Activated T-helper 17 cell treated with anti-CD3 and anti-CD28 coated beads, Interleukin-2, amount 50 U/mL, for 72 hours (primary cell): Measurements from ENCODE around the gene DNAJC9. TPM values are rescaled to one million over a fixed set of nuclear protein-coding genes. Genes with fewer than 3 reads are reported as not detected.
"Not testable (repeated sequence)": the region's sequence is repeated elsewhere in the genome, so short reads cannot be mapped to it uniquely, and the experiment has no call there.

Source experiments
- ATAC-seq: fragments of 150-1000 bp; cut with Tn5 transposase; replicated peaks from 2 replicates; pipeline ENCODE4 v1.10.0; 2021; ENCODE audit warnings: mild to moderate bottlenecking, moderate library complexity
- H3K27ac Mint-ChIP-seq: one replicate; pipeline ENCODE4 v1.8.0; 2022; ENCODE audit warnings: mixed read lengths
- H3K27me3 Mint-ChIP-seq: one replicate; pipeline ENCODE4 v1.8.0; 2022; ENCODE audit warnings: mixed read lengths
- H3K36me3 Mint-ChIP-seq: one replicate; pipeline ENCODE4 v1.8.0; 2022; ENCODE audit warnings: low read depth, mild to moderate bottlenecking, mixed read lengths
- H3K4me1 Mint-ChIP-seq: one replicate; pipeline ENCODE4 v1.8.0; 2022; ENCODE audit warnings: mixed read lengths
- H3K4me3 Mint-ChIP-seq: one replicate; pipeline ENCODE4 v1.8.0; 2022; ENCODE audit warnings: mild to moderate bottlenecking, mixed read lengths
- H3K9me3 Mint-ChIP-seq: one replicate; pipeline ENCODE4 v1.8.0; 2022; ENCODE audit warnings: mixed read lengths
- total RNA-seq, 2 donors: library from RNA; stranded (reverse); gene quantifications; one replicate each; pipeline ENCODE4 v1.2.3, GENCODE V29; 2022

The DNAJC9 gene
- total RNA-seq = 10 to 100 TPM; 43.5 to 68.1 TPM

GRCh38 chr10:73246646-73247508 lies at the start of gene DNAJC9:
DNAJC9 (minus strand) TSS chr10:73247255; CDS start chr10:73247189, 66 bp downstream.
- peak within 1 kb of the TSS; percentile 96 for H3K4me3 Mint-ChIP-seq
- peaks cover 100% of the 10 kb centered on the region for H3K36me3 Mint-ChIP-seq
- H3K27ac Mint-ChIP-seq = peak within 1 kb of the TSS; percentile 88
- peak; percentile 92 for ATAC-seq
- no peaks in the 10 kb centered on the region for H3K27me3 Mint-ChIP-seq
- peaks cover 26% of the 10 kb centered on the region for H3K4me1 Mint-ChIP-seq
- no peaks in the 10 kb centered on the region for H3K9me3 Mint-ChIP-seq

- no peaks in the 10 kb centered on the region for H3K27me3 Mint-ChIP-seq
- H3K9me3 Mint-ChIP-seq = no peaks in the 10 kb centered on the region
- H3K4me3 Mint-ChIP-seq = no peak overlapping the region
- no peak overlapping the region for H3K27ac Mint-ChIP-seq
- no peaks in the 10 kb centered on the region for H3K36me3 Mint-ChIP-seq
- no peak for ATAC-seq
- H3K4me1 Mint-ChIP-seq = no peaks in the 10 kb centered on the region
Measured at GRCh38 chr10:73293461-73293860, 46.4 kb upstream of the DNAJC9 start.

DNA sequence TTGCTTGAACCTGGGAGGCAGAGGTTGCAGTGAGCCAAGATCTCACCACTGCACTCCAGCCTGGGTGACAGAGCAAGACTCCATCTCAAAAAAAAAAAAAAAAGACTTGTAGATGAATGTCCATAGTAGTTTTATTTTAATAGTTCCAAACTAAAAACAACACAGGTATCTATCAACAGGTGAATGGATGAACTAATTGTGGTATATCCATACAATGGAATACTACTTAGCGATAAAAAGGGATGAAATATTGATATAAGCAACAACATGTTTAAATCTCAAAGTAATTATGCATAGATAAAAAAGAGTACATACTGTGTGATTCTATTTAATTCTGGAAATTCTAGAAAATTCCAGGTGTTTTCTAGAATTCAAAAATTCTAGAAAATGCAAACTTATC lies 42.9 kb upstream of the DNAJC9 start:
- no peak overlapping the region for H3K4me3 Mint-ChIP-seq
- H3K27ac Mint-ChIP-seq = no peak overlapping the region
- no peak for ATAC-seq
- no peaks in the 10 kb centered on the region for H3K4me1 Mint-ChIP-seq
- no peaks in the 10 kb centered on the region for H3K9me3 Mint-ChIP-seq
- H3K27me3 Mint-ChIP-seq = no peaks in the 10 kb centered on the region
- H3K36me3 Mint-ChIP-seq = no peaks in the 10 kb centered on the region

DNA sequence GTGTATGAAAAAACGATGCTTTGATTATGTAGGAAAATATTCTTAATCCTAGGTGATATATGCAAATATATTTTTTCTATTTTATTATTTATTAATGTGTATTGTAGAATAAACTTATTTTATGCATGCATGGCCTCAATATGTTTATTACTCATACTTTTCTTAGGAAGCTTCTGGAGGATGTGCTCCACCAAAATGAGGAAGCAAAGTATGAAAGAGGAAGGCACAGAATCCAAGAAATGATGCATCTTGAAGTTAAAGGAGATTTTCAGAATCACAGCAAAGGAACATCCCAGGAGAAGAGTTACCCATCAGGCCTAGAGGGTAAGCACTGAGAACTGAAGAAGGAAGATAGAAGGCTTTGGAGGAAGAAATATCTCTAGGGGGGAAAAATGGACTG lies 40.4 kb upstream of the DNAJC9 start:
- Mint-ChIP-seq H3K4me1 (no peaks in the 10 kb centered on the region), H3K27me3 (no peaks in the 10 kb centered on the region), H3K4me3 (no peak overlapping the region), H3K36me3 (no peaks in the 10 kb centered on the region), H3K9me3 (no peaks in the 10 kb centered on the region), H3K27ac (no peak overlapping the region)
- no peak for ATAC-seq

DNA sequence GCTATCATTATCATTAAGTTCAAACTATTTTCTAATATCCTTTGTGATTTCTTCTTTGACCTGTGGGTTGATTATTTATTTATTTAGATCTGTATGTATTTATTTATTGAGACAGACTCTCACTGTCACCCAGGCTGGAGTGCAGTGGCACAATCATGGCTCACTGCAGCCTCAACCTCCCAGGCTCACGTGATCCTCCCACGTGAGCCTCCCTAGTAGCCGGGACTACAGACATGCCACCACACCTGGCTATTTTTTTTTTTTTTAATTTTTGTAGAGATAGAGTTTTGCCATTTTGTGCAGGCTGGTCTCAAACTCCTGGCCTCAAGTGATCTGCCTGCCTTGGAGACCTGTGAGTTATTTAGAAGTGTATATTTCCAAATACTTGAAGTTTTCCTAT lies 34.0 kb upstream of the DNAJC9 start:
- no peak overlapping the region for H3K27ac Mint-ChIP-seq
- H3K4me3 Mint-ChIP-seq = no peak overlapping the region
- no peaks in the 10 kb centered on the region for H3K27me3 Mint-ChIP-seq
- no peaks in the 10 kb centered on the region for H3K36me3 Mint-ChIP-seq
- H3K4me1 Mint-ChIP-seq = no peaks in the 10 kb centered on the region
- ATAC-seq = no peak
- H3K9me3 Mint-ChIP-seq = no peaks in the 10 kb centered on the region

DNA sequence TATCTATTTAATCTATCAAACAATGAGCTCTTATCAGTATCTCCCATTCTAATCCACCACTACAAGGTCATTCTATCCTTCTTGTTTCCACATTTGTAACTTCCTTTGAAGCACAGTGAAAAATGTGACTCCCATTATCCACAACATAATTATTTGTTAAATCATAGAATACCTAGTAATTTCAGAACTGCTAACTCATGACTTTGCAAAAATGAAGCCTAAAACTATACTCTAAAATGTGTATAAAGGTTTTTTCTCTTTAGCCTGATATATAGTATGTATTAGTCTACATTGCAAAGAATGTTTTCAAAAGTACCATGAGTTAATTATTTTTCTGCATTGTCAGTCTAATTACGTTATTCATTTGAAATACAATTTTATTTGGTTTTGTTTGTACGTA lies 17.4 kb upstream of the DNAJC9 start:
- Mint-ChIP-seq H3K4me3 (no peak overlapping the region), H3K9me3 (no peaks in the 10 kb centered on the region), H3K4me1 (no peaks in the 10 kb centered on the region), H3K27ac (no peak overlapping the region), H3K36me3 (no peaks in the 10 kb centered on the region), H3K27me3 (no peaks in the 10 kb centered on the region)
- no peak for ATAC-seq

GRCh38 chr10:73263693-73264347 lies 16.8 kb upstream of the DNAJC9 start:
- no peak overlapping the region for H3K27ac Mint-ChIP-seq
- H3K36me3 Mint-ChIP-seq = no peaks in the 10 kb centered on the region
- no peak for ATAC-seq
- no peaks in the 10 kb centered on the region for H3K27me3 Mint-ChIP-seq
- no peaks in the 10 kb centered on the region for H3K4me1 Mint-ChIP-seq
- no peaks in the 10 kb centered on the region for H3K9me3 Mint-ChIP-seq
- no peak overlapping the region for H3K4me3 Mint-ChIP-seq

GRCh38 chr10:73262880-73263555 lies 16.0 kb upstream of the DNAJC9 start:
- H3K27me3 Mint-ChIP-seq = no peaks in the 10 kb centered on the region
- ATAC-seq = no peak
- no peak overlapping the region for H3K27ac Mint-ChIP-seq
- H3K4me3 Mint-ChIP-seq = no peak overlapping the region
- no peaks in the 10 kb centered on the region for H3K9me3 Mint-ChIP-seq
- H3K36me3 Mint-ChIP-seq = no peaks in the 10 kb centered on the region
- no peaks in the 10 kb centered on the region for H3K4me1 Mint-ChIP-seq

- Mint-ChIP-seq H3K27me3 (no peaks in the 10 kb centered on the region), H3K9me3 (no peaks in the 10 kb centered on the region), H3K36me3 (no peaks in the 10 kb centered on the region), H3K4me1 (no peaks in the 10 kb centered on the region), H3K4me3 (no peak overlapping the region), H3K27ac (no peak overlapping the region)
- no peak for ATAC-seq
Measured at GRCh38 chr10:73262105-73262730, 15.2 kb upstream of the DNAJC9 start.

DNA sequence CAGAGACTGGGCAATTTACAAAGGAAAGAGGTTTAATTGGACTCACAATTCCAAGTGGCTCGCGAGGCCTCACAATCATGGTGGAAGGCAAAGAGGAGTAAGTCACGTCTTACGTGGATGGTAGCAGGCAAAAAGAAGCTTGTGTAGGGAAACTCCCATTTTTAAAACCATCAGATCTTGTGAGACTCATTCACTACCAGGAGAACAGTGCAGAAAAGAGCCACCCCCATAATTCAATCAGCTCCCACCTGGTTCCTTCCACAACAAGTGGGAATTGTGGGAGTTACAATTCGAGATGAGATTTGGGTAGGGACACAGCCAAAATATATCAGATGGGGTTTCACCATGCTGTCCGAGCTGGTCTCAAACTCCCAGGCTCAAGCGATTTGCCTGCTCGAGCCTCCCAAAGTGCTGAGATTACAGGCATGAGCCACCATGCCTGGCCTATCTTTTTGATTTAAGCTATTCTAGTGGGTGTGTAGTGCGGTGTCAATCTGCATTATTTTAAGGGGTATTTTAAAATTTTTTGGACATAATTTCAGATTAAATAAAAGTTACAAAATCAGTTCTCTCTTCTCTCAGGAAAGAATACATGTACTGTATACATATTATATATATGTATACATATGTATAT lies 14.4 kb upstream of the DNAJC9 start:
- H3K4me3 Mint-ChIP-seq = no peak overlapping the region
- no peak overlapping the region for H3K27ac Mint-ChIP-seq
- H3K36me3 Mint-ChIP-seq = no peaks in the 10 kb centered on the region
- H3K4me1 Mint-ChIP-seq = no peaks in the 10 kb centered on the region
- H3K9me3 Mint-ChIP-seq = no peaks in the 10 kb centered on the region
- no peak for ATAC-seq
- H3K27me3 Mint-ChIP-seq = no peaks in the 10 kb centered on the region

DNA sequence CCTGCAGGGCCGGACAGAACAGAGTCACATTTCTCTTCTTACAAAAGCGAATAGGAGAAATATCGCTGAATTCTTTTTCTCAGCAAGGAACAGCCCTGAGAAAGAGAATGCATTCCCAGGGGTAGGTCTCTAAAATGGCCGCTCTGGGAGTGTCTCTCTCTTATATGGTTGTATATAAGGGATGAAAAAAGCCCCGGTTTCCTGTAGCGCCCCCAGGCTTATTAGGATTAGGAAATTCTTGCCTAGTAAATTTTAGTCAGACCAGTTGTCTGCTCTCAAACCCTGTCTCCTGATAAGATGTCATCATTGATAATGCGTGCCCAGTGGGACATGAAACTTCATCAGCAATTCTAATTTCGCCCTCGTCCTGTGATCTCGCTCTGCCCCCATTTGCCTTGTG lies 11.6 kb upstream of the DNAJC9 start:
- not testable (repeated sequence) for H3K27me3 Mint-ChIP-seq, H3K27ac Mint-ChIP-seq, H3K4me1 Mint-ChIP-seq, H3K4me3 Mint-ChIP-seq, H3K9me3 Mint-ChIP-seq, H3K36me3 Mint-ChIP-seq, ATAC-seq

- Mint-ChIP-seq H3K36me3 (peaks cover 46% of the 10 kb centered on the region), H3K27ac (peak overlapping the region; percentile 94), H3K27me3 (no peaks in the 10 kb centered on the region), H3K4me3 (peak overlapping the region; percentile 96), H3K9me3 (no peaks in the 10 kb centered on the region), H3K4me1 (peaks cover 11% of the 10 kb centered on the region)
- ATAC-seq = no peak
Measured at GRCh38 chr10:73253225-73253555, 6.1 kb upstream of the DNAJC9 start.

GRCh38 chr10:73252445-73253224 lies 5.6 kb upstream of the DNAJC9 start, which contains the start of gene MRPS16:
MRPS16 (minus strand) TSS chr10:73252644; CDS start chr10:73252482, 162 bp downstream.
- no peaks in the 10 kb centered on the region for H3K27me3 Mint-ChIP-seq
- H3K4me1 Mint-ChIP-seq = peaks cover 17% of the 10 kb centered on the region
- ATAC-seq = peak; percentile 94
- H3K9me3 Mint-ChIP-seq = no peaks in the 10 kb centered on the region
- H3K27ac Mint-ChIP-seq = peak within 1 kb of the TSS; percentile 94
- peak within 1 kb of the TSS; percentile 96 for H3K4me3 Mint-ChIP-seq
- peaks cover 52% of the 10 kb centered on the region for H3K36me3 Mint-ChIP-seq
